ENCODE data around the gene SMPD4.
"Not testable (repeated sequence)": the region's sequence is repeated elsewhere in the genome, so short reads cannot be mapped to it uniquely, and the experiment has no call there.

SMPD4 gene

GRCh38 chr2:130181325-130181879 is at the start of gene SMPD4:
Gene SMPD4 (minus strand): TSS chr2:130181602. CDS start chr2:130176592, 5,010 bp downstream.
- peak; percentile 98 for DNase-seq

GRCh38 chr2:130230907-130231306 is 49.5 kb upstream of the SMPD4 start:
- DNase-seq = not testable (repeated sequence)

- not testable (repeated sequence) for DNase-seq
Measured at GRCh38 chr2:130230376-130230775, 49.0 kb upstream of the SMPD4 start.

- DNase-seq = peak; percentile 35
Measured at GRCh38 chr2:130229161-130229510, 47.7 kb upstream of the SMPD4 start.

- DNase-seq = not testable (repeated sequence)
Measured at GRCh38 chr2:130228467-130229160, 47.2 kb upstream of the SMPD4 start.

- DNase-seq = not testable (repeated sequence)
Measured at GRCh38 chr2:130228005-130228404, 46.6 kb upstream of the SMPD4 start.

- not testable (repeated sequence) for DNase-seq
Measured at GRCh38 chr2:130222523-130222922, 41.1 kb upstream of the SMPD4 start.

- not testable (repeated sequence) for DNase-seq
Measured at GRCh38 chr2:130220505-130220904, 39.1 kb upstream of the SMPD4 start.

GRCh38 chr2:130219147-130219546 is 37.7 kb upstream of the SMPD4 start:
- not testable (repeated sequence) for DNase-seq

GRCh38 chr2:130207051-130207450 is 25.6 kb upstream of the SMPD4 start:
- DNase-seq = not testable (repeated sequence)

- DNase-seq = not testable (repeated sequence)
Measured at GRCh38 chr2:130203150-130203549, 21.7 kb upstream of the SMPD4 start.

- not testable (repeated sequence) for DNase-seq
Measured at GRCh38 chr2:130202518-130202917, 21.1 kb upstream of the SMPD4 start.

GRCh38 chr2:130198343-130198742 is 16.9 kb upstream of the SMPD4 start, which contains the start of gene TUBA3E:
Gene TUBA3E (minus strand): TSS chr2:130198439. CDS start chr2:130198360, 79 bp downstream.
- no peak for DNase-seq

- not testable (repeated sequence) for DNase-seq
Measured at GRCh38 chr2:130196052-130196451, 14.7 kb upstream of the SMPD4 start.

- not testable (repeated sequence) for DNase-seq
Measured at GRCh38 chr2:130195089-130195635, 13.8 kb upstream of the SMPD4 start.

GRCh38 chr2:130193824-130194223 is 12.4 kb upstream of the SMPD4 start:
- DNase-seq = not testable (repeated sequence)

- DNase-seq = not testable (repeated sequence)
Measured at GRCh38 chr2:130192451-130192850, 11.0 kb upstream of the SMPD4 start.

- DNase-seq = not testable (repeated sequence)
Measured at GRCh38 chr2:130191319-130191718, 9.9 kb upstream of the SMPD4 start.

- no peak for DNase-seq
Measured at GRCh38 chr2:130190237-130190636, 8.8 kb upstream of the SMPD4 start.

GRCh38 chr2:130188958-130189357 is 7.6 kb upstream of the SMPD4 start:
- not testable (repeated sequence) for DNase-seq

GRCh38 chr2:130187859-130188792 is 6.7 kb upstream of the SMPD4 start:
- not testable (repeated sequence) for DNase-seq

GRCh38 chr2:130187268-130187667 is 5.9 kb upstream of the SMPD4 start:
- DNase-seq = no peak

- no peak for DNase-seq
Measured at GRCh38 chr2:130186391-130186790, 5.0 kb upstream of the SMPD4 start.

All from CD4-positive, alpha-beta T cell treated with Interleukin-12 subunit alpha and Interleukin-12 subunit beta, for 1 hour (primary cell).